GF-D8 (cell line): ENCODE results near the gene BRD1.

ENCODE experiments used
- DNase-seq: peaks from one replicate; lab custom pipeline; 2025; lab: John Stamatoyannopoulos, UW

Gene BRD1

GRCh38 chr22:49751318-49751965, 76.2 kb downstream of the BRD1 start:
- DNase-seq: no peak

DNA sequence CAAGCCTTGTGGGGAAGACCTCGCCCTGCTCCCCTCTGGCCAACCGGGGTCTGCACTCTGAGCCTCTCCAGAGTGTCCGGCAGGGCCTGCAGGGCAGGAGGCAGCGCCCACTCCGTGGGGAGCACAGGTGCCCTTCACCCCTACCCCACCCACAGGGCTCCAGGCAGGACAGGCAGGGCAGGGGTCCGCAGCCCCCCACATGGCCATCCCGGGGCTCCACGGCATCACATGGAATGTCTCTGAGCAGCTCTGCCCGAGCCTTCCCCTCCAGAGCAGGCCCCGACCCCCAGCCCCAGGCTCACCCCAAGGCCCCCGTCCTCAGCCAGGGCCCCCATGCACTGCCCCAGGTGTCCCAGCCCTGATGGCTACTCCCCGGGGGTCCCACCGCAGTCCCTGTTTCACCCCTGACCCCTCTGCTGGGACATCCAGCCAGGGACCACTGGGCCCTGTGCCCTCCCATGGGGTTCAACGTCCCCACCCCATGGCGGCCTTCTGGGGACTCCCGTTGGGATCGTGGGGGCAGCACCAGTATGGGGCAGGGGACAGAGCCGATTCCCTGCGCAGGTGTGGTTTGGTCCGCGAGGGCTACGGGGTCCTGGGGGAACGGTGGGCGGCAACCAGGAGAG, 77.7 kb downstream of the BRD1 start:
- no peak for DNase-seq

DNA sequence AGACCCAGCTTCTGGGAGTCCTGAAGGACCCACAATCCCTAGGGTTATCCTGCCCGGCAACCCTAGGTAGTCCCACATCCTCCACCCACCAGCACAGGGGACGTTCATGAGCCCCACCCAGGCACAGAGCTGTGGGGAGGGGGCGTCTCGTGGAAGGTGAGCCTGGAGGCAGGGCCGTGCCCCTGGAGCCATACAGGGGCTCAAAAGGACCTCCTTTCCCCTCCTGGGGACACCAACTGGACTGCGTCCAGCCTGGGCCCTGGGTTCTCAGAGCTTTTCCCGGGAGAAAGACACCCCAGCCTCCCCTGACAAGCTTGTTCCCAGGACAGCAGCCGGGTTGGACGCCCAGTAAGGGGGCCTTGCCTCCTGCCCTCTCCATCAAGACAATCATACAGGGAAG, 78.4 kb downstream of the BRD1 start:
- no peak for DNase-seq

GRCh38 chr22:49748514-49748913, 79.2 kb downstream of the BRD1 start:
- no peak for DNase-seq

GRCh38 chr22:49747716-49748115, 80.0 kb downstream of the BRD1 start:
- DNase-seq: no peak

DNA sequence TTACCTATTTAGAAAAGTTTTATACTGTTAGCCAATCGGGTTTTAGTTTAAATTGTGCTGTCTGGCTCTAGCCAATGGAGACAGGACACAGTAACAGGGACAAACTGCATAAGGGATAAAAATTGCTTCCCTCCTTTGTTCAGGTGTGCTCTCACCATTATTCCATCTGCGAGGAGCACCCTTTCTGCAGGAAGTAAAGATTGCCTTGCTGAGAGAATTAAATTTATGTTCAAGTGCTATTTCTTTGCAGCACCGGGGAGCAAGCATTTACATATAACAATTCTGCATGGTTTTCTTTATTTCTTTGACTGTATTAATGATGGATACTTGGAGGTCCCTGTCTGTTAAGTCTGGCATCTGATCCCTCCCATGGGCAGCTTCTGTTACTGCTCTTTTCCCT, 80.5 kb downstream of the BRD1 start:
- no peak for DNase-seq

GRCh38 chr22:49746065-49746464, 81.6 kb downstream of the BRD1 start:
- no peak for DNase-seq

DNA sequence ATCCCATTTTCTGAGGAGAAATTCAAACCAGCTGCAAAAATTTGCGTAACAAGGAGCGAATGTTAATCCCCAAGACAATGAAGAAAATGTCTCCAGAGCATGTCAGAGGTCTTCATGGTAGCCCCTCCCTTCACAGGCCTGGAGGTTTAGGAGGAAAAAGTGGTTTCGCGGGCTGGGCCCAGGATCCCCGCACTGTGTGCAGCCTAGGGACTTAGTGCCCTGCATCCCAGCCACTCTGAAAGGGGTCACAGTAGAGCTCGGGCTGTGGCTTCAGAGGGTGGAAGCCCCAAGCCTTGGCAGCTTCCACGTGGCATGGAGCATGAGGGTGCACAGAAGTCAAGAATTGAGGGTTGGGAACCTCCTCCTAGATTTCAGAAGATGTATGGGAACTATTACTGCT, 87.4 kb downstream of the BRD1 start:
- DNase-seq: no peak

- DNase-seq: no peak
Measured at GRCh38 chr22:49739138-49739537, 88.5 kb downstream of the BRD1 start.

GRCh38 chr22:49738566-49738965, 89.1 kb downstream of the BRD1 start:
- DNase-seq: no peak

DNA sequence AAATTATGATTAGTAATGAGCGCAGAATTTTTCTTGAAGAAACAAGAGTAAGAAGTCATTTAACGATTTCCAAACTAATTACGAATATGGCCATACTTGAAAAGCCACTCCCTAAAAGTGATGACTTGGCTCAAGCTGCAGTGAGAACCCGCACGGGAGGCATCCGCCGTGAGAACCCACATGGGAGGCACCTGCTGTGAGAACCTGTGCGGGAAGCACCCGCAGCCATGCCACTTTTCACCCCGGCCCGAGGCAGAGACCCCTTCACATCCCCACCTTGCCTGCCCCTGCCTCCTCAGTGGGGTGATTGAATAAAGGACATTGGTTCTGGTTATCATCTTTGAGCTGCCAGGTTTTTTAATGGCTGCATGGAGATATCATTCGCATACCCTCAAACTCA, 89.7 kb downstream of the BRD1 start:
- DNase-seq: no peak

GRCh38 chr22:49737101-49737551, 90.5 kb downstream of the BRD1 start:
- DNase-seq: no peak

DNA sequence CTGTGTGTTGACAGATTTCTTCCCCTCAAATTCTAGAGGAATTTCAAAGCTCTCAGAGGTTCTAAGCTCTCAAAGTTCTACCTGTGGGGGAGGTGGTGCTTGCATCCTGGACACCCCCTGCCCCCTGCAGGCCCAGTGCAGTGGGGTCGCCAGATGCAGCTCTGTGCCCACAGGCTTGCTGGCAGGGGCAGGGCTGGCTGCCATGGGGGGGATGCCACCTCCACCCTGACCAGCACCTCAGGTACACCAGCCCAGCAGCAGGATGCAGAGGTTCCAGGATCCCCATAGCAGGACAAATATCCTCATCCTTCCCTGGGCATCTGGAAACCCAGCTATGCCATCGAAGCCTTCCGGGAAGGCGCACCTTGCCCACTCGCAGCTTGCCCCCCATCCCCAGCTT, 91.1 kb downstream of the BRD1 start:
- no peak for DNase-seq

GRCh38 chr22:49735901-49736421, 91.7 kb downstream of the BRD1 start:
- no peak for DNase-seq

DNA sequence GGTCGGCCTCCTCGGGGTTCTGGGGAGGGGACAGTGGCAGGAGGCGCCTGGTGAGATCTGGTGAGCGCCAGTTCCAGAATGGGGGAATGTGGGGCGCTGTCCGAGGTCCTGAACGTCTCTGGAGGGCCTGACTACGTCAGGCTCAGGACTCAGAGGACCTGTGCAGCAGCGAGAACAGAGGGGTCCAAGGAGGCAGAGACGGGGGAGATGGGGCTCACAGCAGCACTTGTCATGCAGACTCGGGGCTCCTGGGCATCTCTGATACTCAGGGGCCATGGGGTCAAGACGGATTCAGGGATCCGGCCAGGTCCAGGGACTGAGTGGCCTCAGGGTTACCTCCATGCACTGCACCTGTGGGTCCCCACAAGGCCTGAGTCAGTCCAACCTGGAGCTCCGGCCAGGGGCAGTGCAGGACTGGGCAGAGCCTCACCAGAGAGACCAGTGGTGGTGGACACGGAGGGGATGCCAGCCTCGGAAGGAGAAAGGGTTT, 92.2 kb downstream of the BRD1 start:
- no peak for DNase-seq

DNA sequence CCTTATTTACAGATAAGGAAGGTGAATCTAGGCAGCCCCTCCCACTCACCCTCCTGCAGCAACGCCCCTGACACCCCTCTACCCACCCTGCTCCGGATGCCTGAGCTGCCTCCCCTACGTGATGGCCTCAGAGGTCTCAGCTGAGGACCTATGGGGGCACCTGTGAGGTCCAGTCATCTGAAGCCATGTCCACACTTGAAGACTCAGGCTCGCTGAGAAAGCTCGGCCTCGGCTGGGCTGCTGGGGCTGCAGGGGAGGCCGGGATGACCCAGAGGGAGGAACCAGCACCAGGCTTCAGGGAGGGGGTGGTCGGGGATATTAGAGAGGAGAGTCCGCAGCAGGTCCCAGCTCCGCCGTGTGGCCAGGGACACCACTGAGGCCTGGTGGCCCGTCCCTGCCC, 92.8 kb downstream of the BRD1 start:
- no peak for DNase-seq

GRCh38 chr22:49734390-49734789, 93.3 kb downstream of the BRD1 start:
- no peak for DNase-seq

DNA sequence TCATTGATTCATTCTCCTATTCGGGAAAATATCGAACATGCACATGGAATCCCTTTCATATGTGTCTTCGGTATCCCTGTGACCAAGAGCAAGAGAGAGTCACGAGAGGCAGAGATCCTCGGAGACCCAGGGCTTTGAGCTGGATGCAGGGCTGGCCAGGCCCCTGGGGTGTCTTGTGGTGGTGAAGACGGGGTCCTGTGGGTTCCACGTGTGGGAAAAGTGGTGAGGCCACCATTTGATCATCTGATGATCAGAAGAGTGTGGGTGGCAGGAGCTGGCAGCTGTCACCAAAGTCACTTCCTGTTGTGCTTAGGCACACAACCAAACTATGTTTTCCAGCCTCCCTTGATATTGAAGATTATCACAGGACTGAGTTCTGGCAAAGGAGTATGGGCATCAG, 94.0 kb downstream of the BRD1 start:
- DNase-seq: no peak

- DNase-seq: no peak
Measured at GRCh38 chr22:49730656-49731055, 97.0 kb downstream of the BRD1 start.

DNA sequence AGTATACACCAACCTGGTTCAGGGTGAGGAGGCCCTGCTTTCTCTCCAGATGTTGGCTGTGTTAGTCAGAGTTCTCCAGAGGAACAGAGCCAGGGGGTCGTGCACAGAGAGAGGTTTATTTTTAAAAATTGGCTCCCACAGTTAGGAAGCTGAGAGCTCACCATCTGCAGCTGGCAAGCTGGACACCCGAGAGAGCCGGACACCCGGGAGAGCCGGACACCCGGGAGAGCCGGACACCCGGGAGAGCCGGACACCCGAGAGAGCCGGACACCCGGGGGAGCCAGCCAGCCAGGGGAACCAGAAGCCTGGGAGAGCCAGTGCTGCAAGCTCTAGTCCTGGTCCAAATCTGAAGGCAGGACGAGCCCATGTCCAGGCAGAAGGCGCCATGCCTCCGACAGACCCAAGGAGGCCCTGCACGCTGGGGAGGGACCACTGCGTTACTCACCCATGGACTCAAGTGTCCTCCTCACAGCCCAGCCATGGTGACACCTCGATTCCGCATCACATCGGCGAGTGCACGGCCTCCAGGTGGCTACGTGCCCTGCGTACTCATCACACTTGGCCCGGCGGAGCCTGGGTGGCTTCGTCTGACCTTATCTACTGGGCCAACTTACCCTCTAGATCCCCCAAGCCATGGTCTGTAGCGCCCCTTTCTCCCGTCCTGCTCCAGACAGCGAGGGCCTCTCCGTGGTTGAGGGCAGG, 99.0 kb downstream of the BRD1 start:
- no peak for DNase-seq

- DNase-seq: no peak
Measured at GRCh38 chr22:49727881-49728569, 99.6 kb downstream of the BRD1 start.

DNA sequence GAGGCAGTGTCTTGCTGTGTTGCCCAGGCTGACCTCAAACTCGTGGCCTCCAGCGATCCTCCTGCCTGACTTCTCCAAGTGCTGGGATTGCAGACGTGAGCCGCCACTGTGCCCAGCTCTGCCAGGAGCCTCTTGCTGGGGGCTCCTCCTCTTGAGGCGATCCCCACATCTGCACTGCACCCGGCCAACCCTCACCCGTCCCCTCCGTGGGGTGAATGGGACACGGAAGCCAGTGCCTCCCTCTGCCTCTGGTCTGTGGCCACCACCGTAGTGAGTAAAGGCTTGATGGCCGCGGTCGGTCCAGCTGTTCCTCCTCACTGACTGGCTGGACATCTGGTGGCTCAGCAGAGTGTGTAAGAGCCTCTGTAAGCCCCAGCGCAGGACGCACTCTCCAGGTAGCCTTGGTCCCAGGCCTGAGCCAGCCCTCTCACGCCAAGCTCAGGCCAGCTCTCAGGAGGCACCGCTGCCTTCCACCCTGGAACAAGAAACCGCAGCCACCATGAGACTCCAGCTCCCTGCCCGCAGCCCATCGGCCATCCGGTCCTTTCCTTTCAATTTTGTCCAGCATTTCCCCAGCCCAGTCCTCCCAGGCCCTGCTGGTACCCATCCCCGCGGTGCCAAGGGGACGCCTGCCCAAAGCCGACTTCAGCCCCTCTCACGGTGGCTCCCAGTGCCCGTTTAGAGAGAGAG, 100.3 kb downstream of the BRD1 start:
- no peak for DNase-seq
